NCI-H2081 (cell line): ENCODE measurements around the gene TASL.
A peak's percentile ranks its signal among the peaks of the same experiment; 100 is the strongest.
"Not testable (repeated sequence)": the region's sequence is repeated elsewhere in the genome, so short reads cannot be mapped to it uniquely, and the experiment has no call there.

ENCODE experiments used
- DNase-seq, 2 experiments: peaks; one replicate each; lab custom pipeline; 2025; lab: John Stamatoyannopoulos, UW

Gene TASL

DNA sequence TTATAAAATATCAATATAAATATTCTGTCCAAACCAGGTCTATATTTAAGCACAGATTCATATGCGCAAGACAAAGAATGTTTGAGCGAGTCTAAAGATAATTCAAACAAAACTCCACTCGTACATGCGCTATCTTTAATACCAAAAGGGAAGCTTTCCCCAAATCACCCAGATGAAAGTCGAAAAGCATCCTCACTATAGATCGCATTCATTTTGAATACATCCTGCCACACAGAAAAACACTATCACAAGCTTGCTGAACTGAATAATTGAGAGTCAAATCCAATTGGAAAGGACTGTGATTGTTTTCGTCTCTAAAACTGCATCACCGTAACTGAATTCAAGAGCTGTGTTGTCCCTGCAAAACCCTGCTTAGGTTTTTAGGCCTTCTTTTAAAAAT, 685 bp downstream of the TASL start:
- no peak for DNase-seq

- DNase-seq = peak in 1 of 2 experiments; percentile 5
Measured at GRCh38 chrX:30573125-30573524, 4.4 kb downstream of the TASL start.

DNA sequence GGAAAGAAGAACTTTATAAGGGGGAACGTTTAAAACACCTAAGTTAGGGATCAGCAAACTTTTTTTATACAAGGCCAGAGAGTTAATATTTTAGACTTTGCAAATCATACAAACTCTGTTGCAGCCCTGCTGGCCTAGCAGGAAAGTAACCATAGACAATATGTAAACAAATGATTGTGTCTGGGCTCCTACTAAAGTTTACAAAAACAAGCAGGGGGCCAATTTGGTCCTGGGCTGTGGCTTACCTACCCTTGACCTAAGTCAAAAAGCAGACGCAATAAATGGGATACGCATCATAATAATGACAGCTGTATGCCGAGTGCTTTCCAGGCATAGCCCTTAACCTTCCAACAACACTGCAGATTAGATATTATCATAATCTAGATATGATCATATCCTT, 4.9 kb downstream of the TASL start:
- DNase-seq = no peak

DNA sequence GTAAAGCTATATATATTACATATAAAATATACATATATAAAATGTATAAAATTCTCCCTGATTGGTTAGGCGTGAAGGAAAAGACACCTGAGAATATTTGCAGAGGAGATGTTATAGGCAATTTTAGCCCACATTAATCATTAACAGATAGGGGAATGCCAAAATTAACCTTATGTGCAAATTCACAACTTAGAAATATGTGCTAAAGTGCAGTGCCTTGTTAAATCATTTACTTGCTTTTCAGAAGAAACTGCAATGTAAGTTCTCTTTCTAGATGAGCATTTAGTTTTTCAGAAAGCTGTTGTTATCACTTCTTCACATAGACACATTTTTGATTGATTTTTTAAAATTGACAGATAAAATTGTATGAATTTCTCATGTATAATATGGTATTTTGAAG, 5.6 kb downstream of the TASL start:
- DNase-seq = no peak

DNA sequence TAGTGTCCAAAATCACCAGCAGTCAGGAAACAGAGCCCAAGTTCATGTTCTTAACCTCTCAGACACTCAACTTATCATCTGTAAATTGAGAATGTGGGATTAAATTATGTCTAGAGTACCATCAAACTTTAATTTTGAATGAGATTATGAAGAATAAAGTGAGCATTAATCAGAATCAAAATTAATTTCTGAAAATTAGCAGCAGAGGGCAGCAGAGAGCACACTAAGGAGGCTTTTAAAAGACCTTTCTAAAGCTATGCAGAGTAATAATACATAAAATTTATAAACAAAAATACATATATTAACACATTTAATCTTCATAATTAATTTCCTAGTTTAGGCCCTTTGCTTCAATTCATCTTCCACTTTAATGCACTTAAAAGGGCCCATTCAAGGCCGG, 7.1 kb downstream of the TASL start:
- peak; percentile 3 to 20 for DNase-seq

DNA sequence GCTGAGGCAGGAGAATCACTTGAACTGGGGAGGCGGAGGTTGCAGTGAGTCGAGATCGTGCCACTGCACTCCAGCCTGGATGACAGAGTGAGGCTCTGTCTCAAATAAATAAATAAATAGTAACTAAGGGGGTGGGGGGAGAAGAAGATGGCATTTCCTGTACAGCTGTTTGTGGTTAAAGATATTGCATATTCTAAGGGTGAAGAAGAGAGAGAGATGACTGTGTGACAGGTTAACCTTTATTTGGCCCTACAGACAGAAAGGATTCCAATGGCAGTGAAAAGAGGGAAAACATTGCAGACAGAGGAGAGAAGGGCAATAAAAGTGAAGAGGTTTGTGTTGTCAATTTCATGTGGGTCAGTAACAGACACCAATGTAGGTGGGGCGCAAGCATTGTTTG, 9.4 kb downstream of the TASL start:
- no peak for DNase-seq

GRCh38 chrX:30563070-30563469, 14.5 kb downstream of the TASL start:
- DNase-seq = not testable (repeated sequence)

- DNase-seq = no peak
Measured at GRCh38 chrX:30561191-30561590, 16.4 kb downstream of the TASL start.

GRCh38 chrX:30538271-30538670, 39.3 kb downstream of the TASL start:
- no peak for DNase-seq

GRCh38 chrX:30533835-30534234, 43.7 kb downstream of the TASL start:
- no peak for DNase-seq

- DNase-seq = no peak
Measured at GRCh38 chrX:30533266-30533665, 44.3 kb downstream of the TASL start.

DNA sequence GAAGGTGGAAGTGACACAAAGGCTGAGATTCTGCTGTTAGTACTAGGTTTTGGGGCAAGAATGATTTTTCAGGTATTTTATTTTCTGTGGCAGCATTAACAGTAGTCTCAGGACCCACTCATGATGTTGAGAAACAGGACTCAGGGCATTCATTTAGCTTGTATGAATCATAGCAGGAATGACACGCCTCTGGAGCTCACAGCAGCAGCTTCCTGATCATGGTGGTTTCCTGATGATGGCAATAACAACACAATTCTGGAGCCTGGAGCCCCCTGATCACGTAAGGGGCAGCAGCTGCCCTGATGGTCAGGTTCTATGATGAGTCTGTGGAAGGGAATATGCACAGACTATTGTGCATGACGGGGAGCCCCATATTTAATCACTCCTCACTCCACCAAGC, 47.0 kb downstream of the TASL start:
- no peak for DNase-seq

DNA sequence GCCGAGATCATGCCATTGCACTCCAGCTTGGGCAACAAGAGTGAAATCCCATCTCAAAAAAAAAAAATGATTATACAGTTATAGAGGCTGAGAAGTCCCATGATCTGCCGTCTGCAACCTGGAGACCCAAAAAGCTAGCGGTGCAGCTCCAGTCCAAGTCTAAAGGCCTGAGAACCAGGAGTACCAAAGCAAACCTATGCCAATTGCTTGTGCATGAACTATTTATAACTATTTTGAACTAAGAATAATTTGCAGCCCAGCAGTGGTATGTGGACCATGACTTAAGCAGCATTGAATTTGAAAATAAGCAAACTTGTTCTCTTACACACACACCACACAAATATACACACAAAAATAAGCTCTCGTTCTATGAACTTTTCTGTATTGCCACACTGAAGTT, 51.8 kb downstream of the TASL start:
- no peak for DNase-seq

DNA sequence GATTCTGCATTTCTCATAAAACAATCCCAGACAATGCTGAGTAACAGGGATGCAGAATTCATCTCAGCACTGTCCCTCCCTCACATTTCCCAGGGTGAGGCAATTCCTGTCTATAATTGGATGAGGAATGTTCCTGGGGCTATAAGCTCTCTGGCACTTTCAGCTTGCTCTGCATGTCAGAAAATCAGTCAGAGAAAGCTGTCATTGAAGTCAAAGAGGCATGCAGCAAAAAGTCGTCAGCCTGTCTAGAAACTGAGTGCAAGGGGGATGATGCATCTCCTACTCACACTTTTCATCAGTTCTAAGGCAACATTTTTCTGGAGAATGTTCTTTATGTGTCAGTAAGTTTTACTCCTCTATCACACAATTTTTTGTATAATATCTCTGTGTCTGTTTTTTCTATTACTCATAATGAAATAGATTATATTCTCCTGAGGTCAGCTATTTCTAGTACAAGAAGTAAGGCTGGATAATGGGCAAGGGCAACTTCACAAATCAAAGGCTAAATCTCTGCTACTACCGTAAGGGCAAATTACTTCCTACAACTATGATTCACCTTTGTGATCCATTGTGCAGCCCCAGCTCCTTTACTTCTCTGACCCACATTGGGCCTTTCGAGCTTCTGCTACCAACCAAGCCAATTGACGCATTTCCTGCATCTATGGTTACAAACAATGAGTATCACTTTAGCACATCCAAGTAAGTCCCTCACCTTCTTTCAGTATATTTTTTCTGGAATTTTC, 56.0 kb downstream of the TASL start:
- DNase-seq = no peak

GRCh38 chrX:30513284-30513683, 64.3 kb downstream of the TASL start:
- DNase-seq = no peak
